Liver (tissue), 9 donors: Measurements from ENCODE around the gene THAP4. TPM values are rescaled to one million over a fixed set of nuclear protein-coding genes. Genes with fewer than 3 reads are reported as not detected.

Experiments used
- DNase-seq: peaks from one replicate; pipeline ENCODE4 v3.0.0-alpha.2; 2017; ENCODE audit warnings: low spot score
- H3K27ac ChIP-seq, 2 donors: one replicate each; pipeline ENCODE4 v1.7.0; 2013; ENCODE audit warnings: inconsistent platforms in 2 of 2, low read length in 2 of 2, control low read depth in 1 of 2, low read depth in 1 of 2, mild to moderate bottlenecking in 1 of 2
- H3K27me3 ChIP-seq, 4 donors: one replicate each; pipeline versions ENCODE4 v1.6.1 to v1.7.0; 2013; ENCODE audit warnings: low read length in 3 of 4, inconsistent platforms in 1 of 4, mild to moderate bottlenecking in 1 of 4, moderate library complexity in 1 of 4; ENCODE audit not compliant: control insufficient read depth in 4 of 4, insufficient read depth in 4 of 4
- H3K36me3 ChIP-seq, 4 donors: one replicate each; pipeline versions ENCODE4 v1.6.1 to v1.7.0; 2013; ENCODE audit warnings: low read length in 3 of 4, mild to moderate bottlenecking in 3 of 4, low read depth in 1 of 4, moderate library complexity in 1 of 4; ENCODE audit not compliant: control insufficient read depth in 4 of 4, insufficient read depth in 3 of 4
- H3K4me1 ChIP-seq, 4 donors: one replicate each; pipeline versions ENCODE4 v1.6.1 to v1.7.0; 2013; ENCODE audit warnings: low read length in 3 of 4, mild to moderate bottlenecking in 3 of 4, moderate library complexity in 1 of 4; ENCODE audit not compliant: control insufficient read depth in 4 of 4, insufficient read depth in 4 of 4
- H3K4me3 ChIP-seq, 3 donors: one replicate each; pipeline versions ENCODE4 v1.6.1 to v1.7.0; 2013; ENCODE audit warnings: low read length in 3 of 3, control low read depth in 1 of 3, low read depth in 1 of 3, mild to moderate bottlenecking in 1 of 3
- H3K9ac ChIP-seq, 2 donors: one replicate each; pipeline ENCODE4 v1.7.0; 2013; ENCODE audit warnings: low read length in 2 of 2, mild to moderate bottlenecking in 2 of 2, moderate library complexity in 2 of 2, control low read depth in 1 of 2, low read depth in 1 of 2
- H3K9me3 ChIP-seq, 4 donors: one replicate each; pipeline versions ENCODE4 v1.6.1 to v1.7.0; 2013; ENCODE audit warnings: low read length in 3 of 4; ENCODE audit not compliant: control insufficient read depth in 4 of 4
- ATF3 ChIP-seq: IDR thresholded peaks from 2 replicates; pipeline ENCODE4 v1.6.1; 2016; ENCODE audit warnings: antibody characterized with exemption
- CTCF ChIP-seq: fragments of 150-350 bp; IDR thresholded peaks from 2 replicates; pipeline ENCODE4 v1.5.1; 2017; ENCODE audit warnings: improper control_type of control experiment, low read depth, low read length; ENCODE audit not compliant: missing input control
- EGR1 ChIP-seq, 2 donors: IDR thresholded peaks; 2 replicates each; pipeline ENCODE4 v1.6.1; 2016 to 2018; ENCODE audit warnings: antibody characterized with exemption in 2 of 2, low read depth in 2 of 2
- FOXA1 ChIP-seq: IDR thresholded peaks from 2 replicates; pipeline ENCODE4 v1.6.1; 2016; ENCODE audit warnings: antibody characterized with exemption
- FOXA2 ChIP-seq: IDR thresholded peaks from 2 replicates; pipeline ENCODE4 v1.6.1; 2016; ENCODE audit warnings: antibody characterized with exemption
- GABPA ChIP-seq, 2 donors: IDR thresholded peaks in 1 of 2; conservative IDR thresholded peaks in 1 of 2; 2 replicates each; pipeline ENCODE4 v1.6.1; 2016; ENCODE audit warnings: antibody characterized with exemption in 2 of 2, mild to moderate bottlenecking in 1 of 2, moderate library complexity in 1 of 2
- HNF4A ChIP-seq, 2 donors: conservative IDR thresholded peaks; 2 replicates each; pipeline ENCODE4 v1.6.1; 2016; ENCODE audit warnings: antibody characterized with exemption in 2 of 2, mild to moderate bottlenecking in 2 of 2
- HNF4G ChIP-seq: IDR thresholded peaks from 2 replicates; pipeline ENCODE4 v1.6.1; 2016; ENCODE audit warnings: antibody characterized with exemption
- JUND ChIP-seq, 2 donors: IDR thresholded peaks; 2 replicates each; pipeline ENCODE4 v1.6.1; 2016; ENCODE audit warnings: antibody characterized with exemption in 2 of 2
- NR2F2 ChIP-seq: IDR thresholded peaks from 2 replicates; pipeline ENCODE4 v1.6.1; 2016; ENCODE audit warnings: antibody characterized with exemption
- RAD21 ChIP-seq, 2 donors: IDR thresholded peaks; 2 replicates each; pipeline ENCODE4 v1.6.1; 2016; ENCODE audit warnings: antibody characterized with exemption in 2 of 2, mild to moderate bottlenecking in 2 of 2
- REST ChIP-seq: IDR thresholded peaks from 2 replicates; pipeline ENCODE4 v1.6.1; 2016; ENCODE audit warnings: antibody characterized with exemption, mild to moderate bottlenecking
- RXRA ChIP-seq, 2 donors: IDR thresholded peaks; 2 replicates each; pipeline ENCODE4 v1.6.1; 2017 to 2018; ENCODE audit warnings: antibody characterized with exemption in 2 of 2, mild to moderate bottlenecking in 1 of 2
- WGBS: extraction: QIAGEN DNeasy Blood & Tissue Kit; methylation state at CpG from one replicate; pipeline ENCODE4 v1.1.7; 2013; 5-methylcytosine and 5-hydroxymethylcytosine counted together
- polyA plus RNA-seq, 2 donors: library from polyadenylated mRNA; stranded (reverse) in 1 of 2; unstranded in 1 of 2; fragments of 200-250 nt in 1 of 2; fragments of >200 nt in 1 of 2; fragmentation: Nextera tagmentation in 1 of 2; extraction: Ambion mirVana in 1 of 2; gene quantifications; one replicate each; pipeline versions ENCODE4 v1.2.1 to v1.2.3, GENCODE V29; 2013 to 2015
- total RNA-seq, 2 donors: library from RNA; depleted of rRNA; stranded (reverse); fragments of >200 nt; gene quantifications; one replicate each; pipeline ENCODE4 v1.2.3, GENCODE V29; 2014
- TF ChIP-seq, protein P1 (sequence below): IDR thresholded peaks from 2 replicates; pipeline ENCODE4 v1.6.1; 2016; ENCODE audit warnings: antibody characterized with exemption
- TF ChIP-seq, protein P2 (sequence below): IDR thresholded peaks from 2 replicates; pipeline ENCODE4 v1.6.1; 2016; ENCODE audit warnings: antibody characterized with exemption
- donor health status: healthy.
- donor health status: healthy.
- donor health status: healthy.
- donor health status: healthy.
- donor health status: healthy.

Gene THAP4
- total and polyA plus RNA-seq, 4 donors: 16.8 to 33.1 (median 22.7) TPM

- TF ChIP-seq CTCF (no peak), REST (no peak), FOXA2 (no peak), FOXA1 (no peak), RXRA (IDR thresholded peaks at IDR 0.05) (no peak), NR2F2 (no peak), HNF4G (no peak), HNF4A (conservative IDR thresholded peaks at IDR 0.05) (no peak), EGR1 (IDR thresholded peaks at IDR 0.05; ENCODE audit: low read depth in 2 of 2) (no peak), RAD21 (IDR thresholded peaks at IDR 0.05) (no peak)
- Histone ChIP-seq H3K27ac (no peak overlapping the region), H3K9ac (no peak overlapping the region), H3K36me3 (peaks cover 8 to 54% (median 26%) of the 10 kb centered on the region in 4 donors), H3K4me3 (no peak overlapping the region), H3K9me3 (no peaks in the 10 kb centered on the region), H3K27me3 (no peaks in the 10 kb centered on the region), H3K4me1 (peaks cover 0 to 6% (median 3%) of the 10 kb centered on the region in 4 donors)
- no peak for DNase-seq
- WGBS: 94% methylated on average over 13 of the region's 13 CpGs
These were observed 16.3 kb upstream of the THAP4 start for GRCh38 chr2:241653210-241653750.

DNA sequence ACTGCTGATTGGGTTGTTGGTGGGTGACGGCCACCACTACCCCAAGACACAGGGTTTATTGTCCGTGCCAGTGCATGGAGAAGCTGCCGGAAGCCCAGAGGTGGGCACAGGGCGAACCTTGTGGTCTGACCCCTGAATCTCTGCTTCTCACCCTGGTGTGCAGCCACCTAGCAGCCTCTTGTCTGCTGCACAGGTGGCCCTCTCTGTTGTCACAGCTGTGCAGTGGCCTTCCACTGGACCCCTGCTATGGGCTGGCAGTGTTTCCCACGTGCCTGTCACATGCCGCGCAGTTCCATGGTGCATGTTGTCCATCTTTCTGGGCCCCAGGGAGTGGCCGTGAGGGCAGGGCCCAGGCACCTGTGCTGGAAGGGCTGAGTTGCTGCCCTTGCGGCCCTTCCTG, 15.8 kb upstream of the THAP4 start:
- peaks cover 8 to 51% (median 26%) of the 10 kb centered on the region in 4 donors for H3K36me3 ChIP-seq
- H3K4me3 ChIP-seq: no peak overlapping the region
- H3K27me3 ChIP-seq: no peaks in the 10 kb centered on the region
- H3K9ac ChIP-seq: no peak overlapping the region
- no peak overlapping the region for H3K27ac ChIP-seq
- H3K4me1 ChIP-seq: peaks cover 0 to 6% (median 3%) of the 10 kb centered on the region in 4 donors
- WGBS: 98% methylated on average over 9 of the region's 9 CpGs
- no peak for TF ChIP-seq GABPA (IDR thresholded peaks at IDR 0.05 in 1 of 2, conservative IDR thresholded peaks at IDR 0.05 in 1 of 2)
- H3K9me3 ChIP-seq: no peaks in the 10 kb centered on the region
- DNase-seq: no peak

GRCh38 chr2:241652142-241652541, 15.2 kb upstream of the THAP4 start:
- Histone ChIP-seq H3K9me3 (no peaks in the 10 kb centered on the region), H3K27ac (no peak overlapping the region), H3K4me1 (peaks cover 0 to 6% (median 3%) of the 10 kb centered on the region in 4 donors), H3K36me3 (peaks cover 8 to 48% (median 26%) of the 10 kb centered on the region in 4 donors), H3K4me3 (no peak overlapping the region), H3K27me3 (no peaks in the 10 kb centered on the region), H3K9ac (no peak overlapping the region)
- 97% methylated on average over 9 of the region's 9 CpGs for WGBS
- TF ChIP-seq, protein P1, sequence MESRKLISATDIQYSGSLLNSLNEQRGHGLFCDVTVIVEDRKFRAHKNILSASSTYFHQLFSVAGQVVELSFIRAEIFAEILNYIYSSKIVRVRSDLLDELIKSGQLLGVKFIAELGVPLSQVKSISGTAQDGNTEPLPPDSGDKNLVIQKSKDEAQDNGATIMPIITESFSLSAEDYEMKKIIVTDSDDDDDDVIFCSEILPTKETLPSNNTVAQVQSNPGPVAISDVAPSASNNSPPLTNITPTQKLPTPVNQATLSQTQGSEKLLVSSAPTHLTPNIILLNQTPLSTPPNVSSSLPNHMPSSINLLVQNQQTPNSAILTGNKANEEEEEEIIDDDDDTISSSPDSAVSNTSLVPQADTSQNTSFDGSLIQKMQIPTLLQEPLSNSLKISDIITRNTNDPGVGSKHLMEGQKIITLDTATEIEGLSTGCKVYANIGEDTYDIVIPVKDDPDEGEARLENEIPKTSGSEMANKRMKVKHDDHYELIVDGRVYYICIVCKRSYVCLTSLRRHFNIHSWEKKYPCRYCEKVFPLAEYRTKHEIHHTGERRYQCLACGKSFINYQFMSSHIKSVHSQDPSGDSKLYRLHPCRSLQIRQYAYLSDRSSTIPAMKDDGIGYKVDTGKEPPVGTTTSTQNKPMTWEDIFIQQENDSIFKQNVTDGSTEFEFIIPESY: no peak
- TF ChIP-seq RXRA (IDR thresholded peaks at IDR 0.05): no peak
- no peak for TF ChIP-seq ATF3
- TF ChIP-seq EGR1 (IDR thresholded peaks at IDR 0.05; ENCODE audit: low read depth in 2 of 2): no peak
- no peak for TF ChIP-seq CTCF
- TF ChIP-seq NR2F2: no peak
- TF ChIP-seq, protein P2, sequence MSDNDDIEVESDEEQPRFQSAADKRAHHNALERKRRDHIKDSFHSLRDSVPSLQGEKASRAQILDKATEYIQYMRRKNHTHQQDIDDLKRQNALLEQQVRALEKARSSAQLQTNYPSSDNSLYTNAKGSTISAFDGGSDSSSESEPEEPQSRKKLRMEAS: no peak
- TF ChIP-seq JUND (IDR thresholded peaks at IDR 0.05): no peak
- TF ChIP-seq FOXA1: no peak
- no peak for TF ChIP-seq FOXA2
- no peak for DNase-seq
